ENCODE results near the gene RIPOR3. TPM values are rescaled to one million over a fixed set of nuclear protein-coding genes. Genes with fewer than 3 reads are reported as not detected.
"Not testable (repeated sequence)": the region's sequence is repeated elsewhere in the genome, so short reads cannot be mapped to it uniquely, and the experiment has no call there.

RIPOR3 gene
- polyA plus RNA-seq, 2 of the 4 experiments (the other 2 are of a cell fraction): 0.03 to 0.06 TPM

- no peak overlapping the region for H3K4me3 ChIP-seq
- H3K4me2 ChIP-seq: no peak overlapping the region
- FAIRE-seq (no peak), ATAC-seq (no peak), DNase-seq (ENCODE audit: low read depth in 1 of 2, low spot score in 1 of 2) (no peak)
- no peak overlapping the region for H3K27ac ChIP-seq
- ChIA-PET POLR2A (no interaction called here), CTCF (interaction anchor here (0.6 to 19.2 kb wide), 9 partner anchors 19 to 175 kb away, joined by 3 to 347 read pairs (median 4); partner anchors contain the start of gene BCAS4)
- peaks cover 11% of the 10 kb centered on the region; the same call in 2 of the 3 replicates for H3K9me3 ChIP-seq
- peaks cover 17% of the 10 kb centered on the region for H3K4me1 ChIP-seq
- 65% methylated on average over 4 of the region's 4 CpGs for WGBS (ENCODE audit: missing lambda C conversion rate)
- TF ChIP-seq CBX8 (IDR thresholded peaks at IDR 0.05) (no peak), E2F6 (IDR thresholded peaks at IDR 0.05; ENCODE audit: borderline replicate concordance, low read depth) (no peak), RNF2 (IDR thresholded peaks at IDR 0.05; ENCODE audit: borderline replicate concordance, low read depth) (no peak), CEBPB (IDR thresholded peaks at IDR 0.05) (no peak), NPAS2 (CRISPR knock-in tag; IDR thresholded peaks at IDR 0.05; ENCODE audit: borderline replicate concordance) (no peak), USF2 (IDR thresholded peaks at IDR 0.05) (no peak), ATOH8 (CRISPR knock-in tag; IDR thresholded peaks at IDR 0.05; ENCODE audit: low read depth) (no peak), EHMT2 (IDR thresholded peaks at IDR 0.05; ENCODE audit: low read depth) (no peak), BHLHE40 (IDR thresholded peaks at IDR 0.05; ENCODE audit: low read depth, low read length) (no peak), REST (IDR thresholded peaks at IDR 0.05) (no peak), HDAC2 (IDR thresholded peaks at IDR 0.05) (no peak), SMC3 (IDR thresholded peaks at IDR 0.05) (no peak), KDM1A (IDR thresholded peaks at IDR 0.05; ENCODE audit: low read depth) (no peak)
Measured at GRCh38 chr20:50621068-50621665, 70.2 kb downstream of the RIPOR3 start.

- 87% methylated on average over 9 of the region's 9 CpGs for WGBS (ENCODE audit: missing lambda C conversion rate)
- CTCF ChIA-PET: interaction anchor here (0.6 to 19.2 kb wide), 5 partner anchors 20 to 168 kb away, joined by 3 to 347 read pairs (median 4); partner anchors contain the start of gene BCAS4
- ATAC-seq; H3K4me1 ChIP-seq; H3K4me2 ChIP-seq; FAIRE-seq; DNase-seq (ENCODE audit: low read depth in 1 of 2, low spot score in 1 of 2); H3K27ac ChIP-seq; H3K4me3 ChIP-seq; POLR2A ChIA-PET: not testable (repeated sequence)
- peaks cover 11% of the 10 kb centered on the region; the same call in 2 of the 3 replicates for H3K9me3 ChIP-seq
Measured at GRCh38 chr20:50620459-50620858, 70.9 kb downstream of the RIPOR3 start.

GRCh38 chr20:50618537-50618936 is 72.8 kb downstream of the RIPOR3 start:
- ChIA-PET POLR2A (no interaction called here), CTCF (interaction anchor here (0.8 to 2.7 kb wide), 10 partner anchors 8 to 172 kb away, joined by 3 to 24 read pairs (median 4); no protein-coding TSS in a partner anchor)
- 0 out of 3 replicates have a peak, but pooled peaks cover 5% of the 10 kb centered on the region for H3K4me1 ChIP-seq
- H3K4me3 ChIP-seq: no peak overlapping the region
- ATAC-seq: no peak
- no peak for FAIRE-seq
- WGBS (ENCODE audit: missing lambda C conversion rate): 92% methylated on average over 1 of the region's 1 CpG
- no peak for TF ChIP-seq CHD4 (IDR thresholded peaks at IDR 0.05; ENCODE audit: borderline replicate concordance)
- no peak for TF ChIP-seq HEYL (CRISPR knock-in tag; IDR thresholded peaks at IDR 0.05)
- TF ChIP-seq FOXS1 (CRISPR knock-in tag; IDR thresholded peaks at IDR 0.05): no peak
- TF ChIP-seq MYC (IDR thresholded peaks at IDR 0.05; ENCODE audit: borderline replicate concordance, low read length): no peak
- TF ChIP-seq HOXB5 (CRISPR knock-in tag; IDR thresholded peaks at IDR 0.05): no peak
- no peak for TF ChIP-seq ZSCAN20 (CRISPR knock-in tag; IDR thresholded peaks at IDR 0.05)
- TF ChIP-seq NFE2L2 (conservative IDR thresholded peaks at IDR 0.05; ENCODE audit: low read length): no peak
- TF ChIP-seq FOSB (CRISPR knock-in tag; IDR thresholded peaks at IDR 0.05): no peak
- TF ChIP-seq ELK1 (IDR thresholded peaks at IDR 0.05; ENCODE audit: low read depth, low read length): no peak
- DNase-seq (ENCODE audit: low read depth in 1 of 2, low spot score in 1 of 2): no peak
- H3K27ac ChIP-seq: peak overlapping the region in 1 of 2 experiments; percentile 48; a peak in 1 of 6 replicates
- H3K9me3 ChIP-seq: peaks cover 11% of the 10 kb centered on the region; the same call in 2 of the 3 replicates
- H3K4me2 ChIP-seq: no peak overlapping the region
